ENCODE measurements around the gene LHPP.

The LHPP gene

DNA sequence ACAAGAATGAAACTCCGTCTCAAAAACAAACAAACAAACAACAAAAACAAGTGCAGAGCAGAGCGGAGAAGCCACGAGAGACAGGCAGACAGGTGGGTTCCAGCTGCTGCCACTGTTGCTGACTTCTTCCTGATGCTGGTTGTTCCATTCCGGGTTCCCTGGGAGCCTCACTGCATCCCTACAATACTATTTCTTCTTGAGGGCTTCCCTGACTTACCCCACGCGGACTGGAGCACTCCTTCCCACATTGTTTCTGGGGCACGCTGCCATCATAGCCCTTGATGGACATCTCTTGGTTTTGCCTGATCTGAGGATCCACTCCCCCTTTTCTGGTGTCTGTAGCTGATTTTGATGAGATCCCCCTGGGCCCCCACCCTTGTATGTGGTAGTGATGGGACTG, 6.2 kb upstream of the LHPP start:
- H3K9me3 ChIP-seq (ENCODE audit: control insufficient read depth in 5 of 5, low read length in 5 of 5): no peaks in the 10 kb centered on the region
- H3K36me3 ChIP-seq (ENCODE audit: control insufficient read depth in 5 of 5, insufficient read depth in 5 of 5, low read length in 5 of 5): no peaks in the 10 kb centered on the region
- no peak overlapping the region for H3K4me3 ChIP-seq (ENCODE audit: low read depth in 1 of 5, low read length in 5 of 5)
- H3K9ac ChIP-seq (ENCODE audit: low read length in 5 of 5): no peak overlapping the region
- H3K27me3 ChIP-seq (ENCODE audit: control insufficient read depth in 5 of 5, insufficient read depth in 4 of 5, low read length in 5 of 5): peaks cover 10 to 45% (median 31%) of the 10 kb centered on the region in 5 donors
- H3K4me1 ChIP-seq (ENCODE audit: control insufficient read depth in 5 of 5, insufficient read depth in 5 of 5, low read length in 5 of 5): peaks cover 0 to 2% (median 0%) of the 10 kb centered on the region in 5 donors
- H3K27ac ChIP-seq (ENCODE audit: low read depth, low read length): no peak overlapping the region

DNA sequence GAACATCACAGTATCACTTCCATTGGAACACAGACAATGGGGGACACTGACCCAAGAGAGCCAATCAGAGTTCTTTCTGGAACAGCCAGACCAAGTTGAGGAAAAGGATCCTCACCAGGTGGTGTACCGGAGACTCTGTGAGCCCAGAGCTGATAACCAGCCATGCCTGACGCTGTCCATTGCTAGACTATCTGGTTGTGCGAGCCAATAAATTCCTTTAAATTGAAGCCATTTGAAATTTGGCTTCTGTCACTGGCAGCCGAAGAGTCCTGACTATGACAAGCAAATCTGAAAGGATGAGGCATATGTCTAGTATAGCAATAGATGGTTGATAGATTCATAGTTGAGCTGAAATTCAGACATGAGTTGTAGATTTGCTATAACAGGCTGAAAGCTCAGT, 3.1 kb upstream of the LHPP start:
- H3K27ac ChIP-seq (ENCODE audit: low read depth, low read length): no peak overlapping the region
- no peaks in the 10 kb centered on the region for H3K9me3 ChIP-seq (ENCODE audit: control insufficient read depth in 5 of 5, low read length in 5 of 5)
- no peak overlapping the region for H3K9ac ChIP-seq (ENCODE audit: low read length in 5 of 5)
- peaks cover 0 to 28% (median 15%) of the 10 kb centered on the region in 5 donors for H3K27me3 ChIP-seq (ENCODE audit: control insufficient read depth in 5 of 5, insufficient read depth in 4 of 5, low read length in 5 of 5)
- no peaks in the 10 kb centered on the region for H3K36me3 ChIP-seq (ENCODE audit: control insufficient read depth in 5 of 5, insufficient read depth in 5 of 5, low read length in 5 of 5)
- peaks cover 0 to 11% (median 8%) of the 10 kb centered on the region in 5 donors for H3K4me1 ChIP-seq (ENCODE audit: control insufficient read depth in 5 of 5, insufficient read depth in 5 of 5, low read length in 5 of 5)
- H3K4me3 ChIP-seq (ENCODE audit: low read depth in 1 of 5, low read length in 5 of 5): no peak overlapping the region

DNA sequence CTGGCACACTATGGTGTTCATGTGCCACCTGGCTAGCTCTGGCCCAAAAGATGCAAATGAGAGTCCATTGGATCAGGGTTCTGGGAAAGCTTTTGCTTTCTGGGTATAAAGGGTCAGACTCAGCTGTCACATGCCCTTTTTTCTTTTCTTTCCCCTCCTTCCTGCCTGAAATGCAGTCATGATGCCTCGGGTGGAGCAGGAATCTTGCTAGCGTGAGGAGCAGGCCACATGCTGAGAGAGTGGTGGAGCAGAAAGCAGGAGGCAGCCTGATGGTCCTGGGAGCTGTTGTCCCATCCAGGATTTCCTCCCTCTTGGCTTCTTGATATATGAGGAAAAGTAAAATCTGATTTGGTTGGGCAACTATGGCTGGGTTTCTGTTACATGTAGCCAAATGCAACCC, 2.7 kb upstream of the LHPP start:
- Histone ChIP-seq H3K9ac (ENCODE audit: low read length in 5 of 5) (no peak overlapping the region), H3K4me1 (ENCODE audit: control insufficient read depth in 5 of 5, insufficient read depth in 5 of 5, low read length in 5 of 5) (peaks cover 0 to 11% (median 8%) of the 10 kb centered on the region in 5 donors), H3K27me3 (ENCODE audit: control insufficient read depth in 5 of 5, insufficient read depth in 4 of 5, low read length in 5 of 5) (peaks cover 0 to 25% (median 11%) of the 10 kb centered on the region in 5 donors), H3K27ac (ENCODE audit: low read depth, low read length) (no peak overlapping the region), H3K4me3 (ENCODE audit: low read depth in 1 of 5, low read length in 5 of 5) (no peak overlapping the region), H3K9me3 (ENCODE audit: control insufficient read depth in 5 of 5, low read length in 5 of 5) (no peaks in the 10 kb centered on the region), H3K36me3 (ENCODE audit: control insufficient read depth in 5 of 5, insufficient read depth in 5 of 5, low read length in 5 of 5) (no peaks in the 10 kb centered on the region)

DNA sequence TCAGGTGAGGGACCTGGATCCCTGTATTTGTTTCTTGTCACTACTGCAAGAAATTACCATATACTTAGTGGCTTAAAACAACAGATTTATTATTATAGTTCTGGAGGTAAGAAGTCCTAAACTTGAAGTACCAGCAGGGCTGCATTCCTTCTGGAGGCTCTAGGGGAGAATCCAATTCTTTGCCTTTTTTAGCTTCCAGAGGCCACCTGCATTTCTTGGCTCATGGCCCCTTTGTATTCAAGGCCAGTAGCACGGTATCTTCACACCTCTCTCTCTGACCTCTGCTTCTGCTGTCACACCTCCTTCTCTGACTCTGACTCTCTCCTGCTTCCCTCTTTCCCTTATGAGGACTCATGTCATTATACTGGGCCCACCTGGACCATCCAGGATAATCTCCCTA, 2.2 kb upstream of the LHPP start:
- H3K9ac ChIP-seq (ENCODE audit: low read length in 5 of 5): no peak overlapping the region
- peaks cover 0 to 20% (median 6%) of the 10 kb centered on the region in 5 donors for H3K27me3 ChIP-seq (ENCODE audit: control insufficient read depth in 5 of 5, insufficient read depth in 4 of 5, low read length in 5 of 5)
- H3K4me3 ChIP-seq (ENCODE audit: low read depth in 1 of 5, low read length in 5 of 5): no peak overlapping the region
- H3K9me3 ChIP-seq (ENCODE audit: control insufficient read depth in 5 of 5, low read length in 5 of 5): no peaks in the 10 kb centered on the region
- H3K4me1 ChIP-seq (ENCODE audit: control insufficient read depth in 5 of 5, insufficient read depth in 5 of 5, low read length in 5 of 5): peaks cover 0 to 15% (median 8%) of the 10 kb centered on the region in 5 donors
- no peak overlapping the region for H3K27ac ChIP-seq (ENCODE audit: low read depth, low read length)
- no peaks in the 10 kb centered on the region for H3K36me3 ChIP-seq (ENCODE audit: control insufficient read depth in 5 of 5, insufficient read depth in 5 of 5, low read length in 5 of 5)

DNA sequence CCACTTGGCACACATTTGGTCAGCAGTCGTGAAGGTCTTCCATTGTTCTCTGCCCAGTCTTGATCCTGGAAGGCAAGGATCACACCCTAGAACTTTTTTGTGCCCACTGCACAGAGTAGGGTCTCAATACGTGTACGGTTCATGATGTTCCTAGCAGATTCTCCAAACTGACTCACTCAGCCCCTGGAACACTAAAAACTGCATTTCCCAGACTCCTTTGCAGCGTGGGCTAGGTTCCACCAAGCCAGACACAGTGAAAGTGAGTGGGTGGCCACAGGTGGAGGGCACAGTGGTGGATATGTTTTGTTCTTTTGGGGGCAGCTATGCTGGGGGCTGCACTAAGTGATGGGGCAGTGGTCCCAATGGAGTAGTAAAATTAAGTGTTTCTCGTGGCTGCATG, 1.5 kb upstream of the LHPP start:
- Histone ChIP-seq H3K27me3 (ENCODE audit: control insufficient read depth in 5 of 5, insufficient read depth in 4 of 5, low read length in 5 of 5) (peaks cover 0 to 14% (median 5%) of the 10 kb centered on the region in 5 donors), H3K4me1 (ENCODE audit: control insufficient read depth in 5 of 5, insufficient read depth in 5 of 5, low read length in 5 of 5) (peaks cover 0 to 17% (median 8%) of the 10 kb centered on the region in 5 donors), H3K4me3 (ENCODE audit: low read depth in 1 of 5, low read length in 5 of 5) (no peak overlapping the region), H3K9ac (ENCODE audit: low read length in 5 of 5) (no peak overlapping the region), H3K36me3 (ENCODE audit: control insufficient read depth in 5 of 5, insufficient read depth in 5 of 5, low read length in 5 of 5) (no peaks in the 10 kb centered on the region), H3K27ac (ENCODE audit: low read depth, low read length) (no peak overlapping the region), H3K9me3 (ENCODE audit: control insufficient read depth in 5 of 5, low read length in 5 of 5) (no peaks in the 10 kb centered on the region)

DNA sequence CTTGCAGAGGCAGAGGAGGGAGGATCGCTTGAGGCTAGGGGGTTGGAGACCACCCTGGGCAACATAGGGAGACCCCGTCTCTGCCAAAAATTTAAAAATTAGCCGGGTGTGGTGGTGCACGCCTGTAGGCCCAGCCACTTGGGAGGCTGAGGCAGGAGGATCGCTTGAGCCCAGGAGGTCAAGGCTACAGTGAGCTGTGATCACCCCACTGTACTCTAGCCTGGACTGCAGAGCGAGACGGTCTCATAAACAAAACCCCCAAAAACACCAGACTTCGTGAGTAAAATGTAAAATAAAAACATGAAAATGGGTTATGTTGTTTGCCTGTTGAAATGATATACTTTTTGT, 699 bp downstream of the LHPP start:
- Histone ChIP-seq H3K9ac (ENCODE audit: low read length in 5 of 5) (peak overlapping the region in 4 of 5 donors; percentile 65 to 71 (median 66)), H3K4me1 (ENCODE audit: control insufficient read depth in 5 of 5, insufficient read depth in 5 of 5, low read length in 5 of 5) (peaks cover 0 to 21% (median 8%) of the 10 kb centered on the region in 5 donors), H3K9me3 (ENCODE audit: control insufficient read depth in 5 of 5, low read length in 5 of 5) (no peaks in the 10 kb centered on the region), H3K27me3 (ENCODE audit: control insufficient read depth in 5 of 5, insufficient read depth in 4 of 5, low read length in 5 of 5) (peaks cover 0 to 3% (median 0%) of the 10 kb centered on the region in 5 donors), H3K36me3 (ENCODE audit: control insufficient read depth in 5 of 5, insufficient read depth in 5 of 5, low read length in 5 of 5) (no peaks in the 10 kb centered on the region), H3K27ac (ENCODE audit: low read depth, low read length) (no peak overlapping the region), H3K4me3 (ENCODE audit: low read depth in 1 of 5, low read length in 5 of 5) (peak overlapping the region; percentile 75 to 87 (median 79))

DNA sequence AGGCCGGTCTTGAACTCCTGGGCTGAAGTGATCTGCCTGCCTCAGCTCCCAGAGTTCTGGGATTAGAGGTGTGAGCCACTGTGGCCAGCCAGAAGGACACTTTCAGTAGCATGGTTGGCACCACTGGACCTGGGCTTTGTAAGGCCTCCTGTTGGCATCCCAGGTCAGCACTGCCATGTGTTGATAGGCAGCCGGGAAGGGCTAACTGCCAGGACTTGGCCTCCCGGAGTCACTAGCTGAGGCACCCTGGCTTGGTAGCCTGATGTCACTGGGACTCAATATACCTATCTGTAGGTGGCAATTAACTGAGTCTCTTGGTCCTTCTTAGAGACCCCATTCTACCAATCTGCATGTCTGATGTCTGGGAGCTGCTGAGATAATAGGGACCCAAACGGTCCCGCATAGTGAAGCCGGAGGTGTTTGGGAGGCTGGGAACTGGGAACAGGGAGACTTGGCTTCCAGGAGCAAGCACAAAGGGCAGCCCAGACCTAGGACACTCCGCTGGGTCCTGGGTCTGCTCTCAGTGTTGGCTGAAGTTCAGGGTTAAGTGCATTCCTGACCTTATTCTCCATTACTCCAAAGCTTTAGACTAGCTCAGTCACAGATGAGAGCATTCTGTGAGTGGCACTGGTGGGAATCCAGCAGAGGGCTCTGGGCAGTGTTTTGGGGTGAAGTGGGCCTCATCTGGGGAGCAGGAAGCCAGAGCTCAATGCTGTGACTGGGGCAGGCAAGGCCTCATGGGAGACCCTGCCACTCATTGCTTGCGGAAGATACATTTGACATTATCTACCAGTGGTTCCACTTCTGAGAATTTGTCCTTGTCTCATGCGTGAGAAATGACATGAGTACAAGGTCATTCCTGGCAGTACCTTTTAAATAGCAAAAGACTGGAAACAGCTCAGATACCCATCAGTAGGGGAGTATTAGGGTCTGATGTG, 2.7 kb downstream of the LHPP start:
- H3K27me3 ChIP-seq (ENCODE audit: control insufficient read depth in 5 of 5, insufficient read depth in 4 of 5, low read length in 5 of 5): no peaks in the 10 kb centered on the region
- no peak overlapping the region for H3K27ac ChIP-seq (ENCODE audit: low read depth, low read length)
- H3K9ac ChIP-seq (ENCODE audit: low read length in 5 of 5): no peak overlapping the region
- H3K4me1 ChIP-seq (ENCODE audit: control insufficient read depth in 5 of 5, insufficient read depth in 5 of 5, low read length in 5 of 5): peaks cover 0 to 21% (median 8%) of the 10 kb centered on the region in 5 donors
- no peak overlapping the region for H3K4me3 ChIP-seq (ENCODE audit: low read depth in 1 of 5, low read length in 5 of 5)
- H3K36me3 ChIP-seq (ENCODE audit: control insufficient read depth in 5 of 5, insufficient read depth in 5 of 5, low read length in 5 of 5): no peaks in the 10 kb centered on the region
- no peaks in the 10 kb centered on the region for H3K9me3 ChIP-seq (ENCODE audit: control insufficient read depth in 5 of 5, low read length in 5 of 5)

DNA sequence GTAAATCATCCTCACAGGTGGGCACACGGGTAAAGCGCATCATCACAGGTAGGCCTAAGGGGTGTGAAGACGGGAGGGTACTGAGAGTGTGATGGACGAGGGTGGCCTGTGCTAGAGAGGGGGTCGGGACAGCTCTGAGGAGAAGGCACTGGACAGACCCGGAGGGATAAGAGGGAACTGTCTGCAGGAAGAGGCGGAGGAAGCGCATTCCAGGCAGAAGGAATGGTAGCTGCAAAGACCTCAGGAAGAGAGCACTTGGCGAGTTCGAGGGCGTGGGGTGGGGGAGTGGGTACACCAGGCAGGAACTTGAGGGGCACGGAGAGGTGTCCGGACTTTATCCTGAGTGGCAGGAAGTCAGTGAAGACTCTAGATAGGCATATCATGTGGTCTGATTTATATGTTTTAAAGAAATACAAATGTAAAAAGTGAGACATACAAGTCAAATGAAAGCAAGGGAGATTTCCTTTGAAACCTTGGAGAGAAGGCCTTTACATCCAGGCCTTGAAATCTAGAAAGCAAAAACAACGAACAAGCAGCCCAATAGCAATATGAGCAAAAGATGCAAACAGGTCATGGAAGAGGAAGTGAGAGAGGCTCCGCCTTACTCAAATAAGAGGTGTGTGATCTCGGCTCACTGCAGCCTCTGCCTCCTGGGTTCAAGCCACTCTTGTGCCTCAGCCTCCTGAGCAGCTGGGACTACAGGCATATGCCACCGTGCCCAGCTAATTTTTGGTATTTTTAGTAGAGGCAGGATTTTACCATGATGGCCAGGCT, 3.6 kb downstream of the LHPP start:
- Histone ChIP-seq H3K9ac (ENCODE audit: low read length in 5 of 5) (no peak overlapping the region), H3K36me3 (ENCODE audit: control insufficient read depth in 5 of 5, insufficient read depth in 5 of 5, low read length in 5 of 5) (no peaks in the 10 kb centered on the region), H3K27me3 (ENCODE audit: control insufficient read depth in 5 of 5, insufficient read depth in 4 of 5, low read length in 5 of 5) (no peaks in the 10 kb centered on the region), H3K4me1 (ENCODE audit: control insufficient read depth in 5 of 5, insufficient read depth in 5 of 5, low read length in 5 of 5) (peaks cover 0 to 21% (median 8%) of the 10 kb centered on the region in 5 donors), H3K27ac (ENCODE audit: low read depth, low read length) (no peak overlapping the region), H3K9me3 (ENCODE audit: control insufficient read depth in 5 of 5, low read length in 5 of 5) (no peaks in the 10 kb centered on the region), H3K4me3 (ENCODE audit: low read depth in 1 of 5, low read length in 5 of 5) (no peak overlapping the region)

DNA sequence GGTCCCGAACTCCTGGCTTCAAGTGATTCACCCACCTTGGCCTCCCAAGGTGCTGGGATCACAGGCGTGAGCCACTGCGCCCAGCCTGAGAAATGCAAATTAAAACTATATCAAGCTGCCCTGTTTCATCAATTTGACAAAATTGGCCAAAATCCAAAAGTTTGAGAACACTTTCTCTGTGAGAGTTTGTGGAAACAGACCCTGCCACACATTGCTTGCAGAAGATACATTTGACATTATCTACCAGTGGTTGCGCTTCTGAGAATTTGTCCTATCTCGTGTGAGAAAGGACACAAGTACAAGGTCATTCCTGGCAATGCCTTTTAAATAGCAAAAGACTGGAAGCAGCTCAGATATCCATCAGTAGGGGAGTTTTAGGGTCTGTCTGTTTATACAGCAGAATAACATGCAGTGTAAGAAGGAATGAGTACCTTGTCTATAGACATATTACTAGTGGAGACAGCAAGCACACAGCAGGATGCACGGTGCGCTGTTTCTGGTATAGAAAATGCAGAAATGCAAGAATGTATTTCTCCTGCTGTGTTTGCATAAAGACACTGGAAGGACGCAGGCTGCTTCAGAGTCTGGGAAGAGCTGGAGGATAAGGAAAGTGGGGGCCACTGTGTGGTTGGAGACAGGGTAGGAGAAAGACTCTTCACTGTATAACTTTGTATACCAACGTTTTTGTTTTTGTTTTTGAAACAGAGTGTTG, 4.3 kb downstream of the LHPP start:
- no peaks in the 10 kb centered on the region for H3K27me3 ChIP-seq (ENCODE audit: control insufficient read depth in 5 of 5, insufficient read depth in 4 of 5, low read length in 5 of 5)
- no peak overlapping the region for H3K4me3 ChIP-seq (ENCODE audit: low read depth in 1 of 5, low read length in 5 of 5)
- H3K4me1 ChIP-seq (ENCODE audit: control insufficient read depth in 5 of 5, insufficient read depth in 5 of 5, low read length in 5 of 5): peaks cover 0 to 21% (median 8%) of the 10 kb centered on the region in 5 donors
- H3K9me3 ChIP-seq (ENCODE audit: control insufficient read depth in 5 of 5, low read length in 5 of 5): no peaks in the 10 kb centered on the region
- H3K9ac ChIP-seq (ENCODE audit: low read length in 5 of 5): no peak overlapping the region
- no peak overlapping the region for H3K27ac ChIP-seq (ENCODE audit: low read depth, low read length)
- no peaks in the 10 kb centered on the region for H3K36me3 ChIP-seq (ENCODE audit: control insufficient read depth in 5 of 5, insufficient read depth in 5 of 5, low read length in 5 of 5)

Measured in subcutaneous abdominal adipose tissue (tissue), 5 donors.